ENCODE results near the gene COL19A1. TPM values are rescaled to one million over a fixed set of nuclear protein-coding genes. Genes with fewer than 3 reads are reported as not detected.

The COL19A1 gene
- total and polyA plus RNA-seq, 2 of the 13 experiments (the other 11 are each of a cell fraction or from before 2014, with no cell fraction given), result not detected

DNA sequence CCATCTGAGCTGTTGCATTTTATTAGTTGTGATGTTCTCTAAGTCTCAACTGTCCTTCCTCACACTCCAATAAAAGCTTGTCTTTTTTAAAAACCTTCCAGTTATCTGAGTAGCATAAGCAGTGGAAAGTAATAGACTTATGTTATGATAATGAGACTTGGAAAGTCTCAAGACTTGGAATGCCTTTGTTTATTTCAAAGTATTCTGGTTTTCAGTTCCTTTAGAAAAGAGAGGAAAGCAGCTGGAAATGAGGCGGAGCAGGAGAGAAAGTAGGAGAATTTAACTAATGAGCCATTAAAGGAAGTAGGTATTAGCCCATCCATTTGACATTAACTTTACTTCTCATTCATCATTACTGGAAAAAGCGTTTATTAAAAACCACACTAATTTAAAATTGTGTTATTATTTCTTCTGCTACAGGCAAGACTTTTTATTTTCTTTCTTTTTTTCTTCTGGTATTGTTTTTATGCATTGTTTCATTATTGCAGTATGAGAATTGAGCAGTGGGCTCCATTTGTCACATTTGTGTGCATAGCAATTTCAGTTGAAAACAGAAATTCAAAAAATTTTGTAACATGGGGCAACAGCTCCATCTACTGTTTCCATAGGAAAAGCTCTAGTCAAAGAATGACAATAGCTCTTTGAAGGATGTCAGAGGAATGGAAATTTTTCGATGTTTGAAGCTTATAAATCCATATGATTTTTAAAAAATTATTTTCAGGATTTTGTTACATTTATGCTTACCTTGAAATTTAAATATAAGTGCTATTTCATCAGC, 241.7 kb downstream of the COL19A1 start (continued):
- TF ChIP-seq, protein P1, sequence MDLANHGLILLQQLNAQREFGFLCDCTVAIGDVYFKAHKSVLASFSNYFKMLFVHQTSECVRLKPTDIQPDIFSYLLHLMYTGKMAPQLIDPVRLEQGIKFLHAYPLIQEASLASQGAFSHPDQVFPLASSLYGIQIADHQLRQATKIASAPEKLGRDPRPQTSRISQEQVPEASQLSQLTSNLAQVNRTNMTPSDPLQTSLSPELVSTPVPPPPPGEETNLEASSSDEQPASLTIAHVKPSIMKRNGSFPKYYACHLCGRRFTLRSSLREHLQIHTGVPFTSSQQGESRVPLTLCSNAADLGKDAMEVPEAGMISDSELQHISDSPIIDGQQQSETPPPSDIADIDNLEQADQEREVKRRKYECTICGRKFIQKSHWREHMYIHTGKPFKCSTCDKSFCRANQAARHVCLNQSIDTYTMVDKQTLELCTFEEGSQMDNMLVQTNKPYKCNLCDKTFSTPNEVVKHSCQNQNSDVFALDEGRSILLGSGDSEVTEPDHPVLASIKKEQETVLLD (CRISPR knock-in tag; IDR thresholded peaks at IDR 0.05; ENCODE audit: low read depth), result no peak
- no peak for TF ChIP-seq ARHGAP35 (CRISPR knock-in tag; IDR thresholded peaks at IDR 0.05; ENCODE audit: borderline replicate concordance)

DNA sequence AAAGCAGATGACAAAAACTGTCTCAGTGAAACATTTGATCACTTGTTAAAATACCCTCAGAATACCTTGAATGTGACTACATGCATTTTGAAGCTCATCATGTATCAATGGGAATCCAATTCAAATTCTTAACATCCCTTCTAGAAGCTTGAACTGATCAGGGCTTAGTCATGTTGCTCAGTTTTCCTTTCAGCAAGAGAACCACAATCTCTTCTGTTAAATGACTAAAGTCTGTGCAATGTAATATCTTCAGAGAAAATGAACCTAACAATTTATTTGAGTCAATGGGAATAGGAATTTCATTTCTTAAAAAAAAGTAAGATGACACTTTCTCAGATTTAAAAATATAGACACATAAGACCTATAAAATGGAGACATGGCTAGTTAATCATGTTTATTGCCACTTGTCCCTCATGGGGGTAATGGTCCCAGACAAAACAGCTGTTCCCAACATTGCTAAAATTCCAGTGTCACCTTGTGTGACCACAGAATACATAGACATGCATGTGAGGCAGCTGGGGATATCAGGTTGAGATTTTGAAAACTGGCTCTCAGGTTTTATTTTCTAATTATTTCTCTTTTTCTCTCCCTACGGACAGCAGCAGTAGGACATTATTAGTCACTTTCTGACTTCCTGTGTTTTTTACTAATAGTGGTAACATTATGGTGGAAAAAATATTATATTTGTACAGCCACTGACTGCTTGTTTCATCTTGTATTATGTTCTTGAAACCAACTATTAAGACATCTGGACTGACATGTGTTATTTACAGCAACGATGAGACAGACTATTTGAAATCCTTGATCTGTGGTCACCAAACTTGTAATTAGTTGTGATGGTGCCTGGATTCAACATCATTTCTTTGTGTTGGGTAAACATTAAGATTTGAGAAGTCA, 244.0 kb downstream of the COL19A1 start:
- intact Hi-C loops (cut with micrococcal nuclease; ENCODE audit: unreplicated experiment), result no loop called here
- no peaks in the 10 kb centered on the region for H4K20me1 ChIP-seq (ENCODE audit: insufficient read depth, low read length)
- H3K9me3 ChIP-seq (ENCODE audit: low read length), result no peaks in the 10 kb centered on the region
- in situ Hi-C loops (cut with HindIII; ENCODE audit: extremely low pct_ligation_motif_present, low pct_unique_long_range_greater_than_20kb), result loop anchor here (25.0 kb wide), 2 partner anchors 373 to 1473 kb away; partner anchors contain the start of gene ADGRB3
- DNase-seq (ENCODE audit: low spot score), result no peak
- no peaks in the 10 kb centered on the region for H3K4me1 ChIP-seq (ENCODE audit: insufficient read depth, low read length)
- 2% methylated on average over 2 of the region's 2 CpGs for WGBS (ENCODE audit: low lambda C conversion rate)
- TF ChIP-seq, protein P2, sequence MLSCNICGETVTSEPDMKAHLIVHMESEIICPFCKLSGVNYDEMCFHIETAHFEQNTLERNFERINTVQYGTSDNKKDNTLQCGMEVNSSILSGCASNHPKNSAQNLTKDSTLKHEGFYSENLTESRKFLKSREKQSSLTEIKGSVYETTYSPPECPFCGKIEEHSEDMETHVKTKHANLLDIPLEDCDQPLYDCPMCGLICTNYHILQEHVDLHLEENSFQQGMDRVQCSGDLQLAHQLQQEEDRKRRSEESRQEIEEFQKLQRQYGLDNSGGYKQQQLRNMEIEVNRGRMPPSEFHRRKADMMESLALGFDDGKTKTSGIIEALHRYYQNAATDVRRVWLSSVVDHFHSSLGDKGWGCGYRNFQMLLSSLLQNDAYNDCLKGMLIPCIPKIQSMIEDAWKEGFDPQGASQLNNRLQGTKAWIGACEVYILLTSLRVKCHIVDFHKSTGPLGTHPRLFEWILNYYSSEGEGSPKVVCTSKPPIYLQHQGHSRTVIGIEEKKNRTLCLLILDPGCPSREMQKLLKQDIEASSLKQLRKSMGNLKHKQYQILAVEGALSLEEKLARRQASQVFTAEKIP (CRISPR knock-in tag; IDR thresholded peaks at IDR 0.05; ENCODE audit: borderline replicate concordance), result no peak
- no peak for TF ChIP-seq HOXA5 (CRISPR knock-in tag; IDR thresholded peaks at IDR 0.05)
- CTCF ChIA-PET (ENCODE audit: low intra/inter-chr PET ratio, low total read pairs), result no interaction called here
- no TSS peak for BruUV-seq (replicated peaks)
- H3K9ac ChIP-seq (ENCODE audit: insufficient read depth, low read depth, low read length), result no peak overlapping the region
- H3K4me3 ChIP-seq (replicated peaks in 1 of 3; ENCODE audit: insufficient read depth in 1 of 3, low read depth in 2 of 3, low read length in 3 of 3), result no peak overlapping the region
- POLR2A ChIA-PET, result no interaction called here
- no peak overlapping the region for H3K27ac ChIP-seq (ENCODE audit: extremely low read length, insufficient read depth, low read length)
- no peaks in the 10 kb centered on the region for H3K79me2 ChIP-seq (ENCODE audit: insufficient read depth, low read length)
- H3K36me3 ChIP-seq (replicated peaks in 1 of 2; ENCODE audit: control insufficient read depth in 1 of 2, insufficient read depth in 2 of 2, low read length in 2 of 2), result no peaks in the 10 kb centered on the region
- H3K4me2 ChIP-seq (ENCODE audit: low read depth, low read length), result no peak overlapping the region
- no peak for ATAC-seq
- no peak overlapping the region for H2AFZ ChIP-seq (ENCODE audit: low read length)
- FAIRE-seq, result no peak
- no peaks in the 10 kb centered on the region; a peak in 1 of 5 replicates for H3K27me3 ChIP-seq (ENCODE audit: control insufficient read depth in 1 of 2, insufficient read depth in 2 of 2, low read length in 2 of 2)
